WTC11 (cell line): ENCODE results near the gene FKBP5. TPM values are rescaled to one million over a fixed set of nuclear protein-coding genes. Genes with fewer than 3 reads are reported as not detected.

Experiments
- ATAC-seq: fragments of 200-7000 bp; cut with Tn5 transposase; 2 replicates; pipeline ENCODE4 v1.10.0; 2021; ENCODE audit warnings: mild to moderate bottlenecking, moderate library complexity
- CTCF ChIA-PET: fragments of 300-600 bp; sonication (Branson Sonifier 250); formaldehyde crosslinking; loops from one replicate; lab custom pipeline; 2021; ENCODE audit warnings: antibody characterized with exemption; lab: Charles Lee
- POLR2A ChIA-PET: fragments of 350-600 bp; sonication (Branson Sonifier 250); formaldehyde crosslinking; loops from one replicate; lab custom pipeline; 2021; ENCODE audit warnings: antibody characterized with exemption; lab: Charles Lee
- DNase-seq: peaks from one replicate; pipeline ENCODE4 v3.0.0; 2021; ENCODE audit warnings: low spot score
- H3K27ac Mint-ChIP-seq: 2 replicates; pipeline ENCODE4 v1.8.0; 2021; ENCODE audit warnings: mixed read lengths
- H3K27me3 Mint-ChIP-seq: 2 replicates; pipeline ENCODE4 v1.8.0; 2021; ENCODE audit warnings: low read depth, mild to moderate bottlenecking, moderate library complexity, mixed read lengths
- H3K36me3 Mint-ChIP-seq: 2 replicates; pipeline ENCODE4 v1.8.0; 2021; ENCODE audit warnings: mixed read lengths
- H3K4me1 Mint-ChIP-seq: 2 replicates; pipeline ENCODE4 v1.8.0; 2022; ENCODE audit warnings: mixed read lengths
- H3K4me3 Mint-ChIP-seq: 2 replicates; pipeline ENCODE4 v1.8.0; 2021; ENCODE audit warnings: mild to moderate bottlenecking, moderate library complexity, mixed read lengths
- H3K9me3 Mint-ChIP-seq: 2 replicates; pipeline ENCODE4 v1.8.0; 2021; ENCODE audit warnings: mixed read lengths
- CREM ChIP-seq: sonication (generic); formaldehyde crosslinking; IDR thresholded peaks from 2 replicates; pipeline ENCODE4 v1.8.1; 2022; ENCODE audit warnings: mild to moderate bottlenecking, missing genetic modification reagents, moderate library complexity
- EMX1 ChIP-seq: fragments of 250-450 bp; sonication (Bioruptor Pico); IDR thresholded peaks from 2 replicates; pipeline ENCODE4 v1.8.0; 2021; ENCODE audit warnings: mild to moderate bottlenecking
- FOXK1 ChIP-seq: sonication (generic); formaldehyde crosslinking; IDR thresholded peaks from 2 replicates; pipeline ENCODE4 v1.8.0; 2022; ENCODE audit warnings: mild to moderate bottlenecking, moderate library complexity, missing genetic modification reagents
- GRHL2 ChIP-seq: fragments of 250-450 bp; sonication (Bioruptor Pico); IDR thresholded peaks from 2 replicates; pipeline ENCODE4 v1.8.0; 2022; ENCODE audit warnings: mild to moderate bottlenecking, moderate library complexity; ENCODE audit not compliant: insufficient replicate concordance, severe bottlenecking
- JAZF1 ChIP-seq: fragments of 250-450 bp; sonication (Bioruptor Pico); IDR thresholded peaks from 2 replicates; pipeline ENCODE4 v1.9.0; 2021; ENCODE audit warnings: moderate library complexity, mild to moderate bottlenecking, inconsistent platforms
- MYBL2 ChIP-seq: sonication (generic); formaldehyde crosslinking; IDR thresholded peaks from 2 replicates; pipeline ENCODE4 v1.8.1; 2023; ENCODE audit warnings: mild to moderate bottlenecking, moderate library complexity, missing genetic modification reagents
- TEAD4 ChIP-seq: sonication (generic); formaldehyde crosslinking; IDR thresholded peaks from 2 replicates; pipeline ENCODE4 v1.8.0; 2022; ENCODE audit warnings: mild to moderate bottlenecking, missing genetic modification reagents
- ZNF232 ChIP-seq: sonication (generic); formaldehyde crosslinking; IDR thresholded peaks from 2 replicates; pipeline ENCODE4 v1.8.0; 2022; ENCODE audit warnings: mild to moderate bottlenecking, missing genetic modification reagents
- ZNF396 ChIP-seq: fragments of 250-450 bp; sonication (Bioruptor Pico); IDR thresholded peaks from 2 replicates; pipeline ENCODE4 v1.8.0; 2021; ENCODE audit warnings: mild to moderate bottlenecking, moderate library complexity, borderline replicate concordance
- ZNF416 ChIP-seq: fragments of 250-450 bp; sonication (Bioruptor Pico); IDR thresholded peaks from 2 replicates; pipeline ENCODE4 v1.9.0; 2021; ENCODE audit warnings: mild to moderate bottlenecking, inconsistent platforms
- ZNF671 ChIP-seq: fragments of 250-450 bp; sonication (Bioruptor Pico); IDR thresholded peaks from 2 replicates; pipeline ENCODE4 v1.8.0; 2021; ENCODE audit warnings: mild to moderate bottlenecking
- total RNA-seq: library from RNA; stranded (reverse); gene quantifications from 3 replicates; pipeline ENCODE4 v1.2.3, GENCODE V29; 2021
- TF ChIP-seq, protein P1 (sequence below): fragments of 200-600 bp; IDR thresholded peaks from 2 replicates; pipeline ENCODE4 v1.8.0; 2022; ENCODE audit warnings: antibody characterized with exemption
- TF ChIP-seq, protein P2 (sequence below): fragments of 250-450 bp; sonication (Bioruptor Pico); IDR thresholded peaks from 2 replicates; pipeline ENCODE4 v1.8.0; 2021; ENCODE audit warnings: mild to moderate bottlenecking
- TF ChIP-seq, protein P3 (sequence below): sonication (generic); formaldehyde crosslinking; IDR thresholded peaks from 2 replicates; pipeline ENCODE4 v1.8.1; 2023; ENCODE audit warnings: mild to moderate bottlenecking, missing genetic modification reagents, moderate library complexity
- TF ChIP-seq, protein P4 (sequence below): fragments of 250-450 bp; sonication (Bioruptor Pico); conservative IDR thresholded peaks from 2 replicates; pipeline ENCODE4 v1.9.0; 2021; ENCODE audit warnings: mild to moderate bottlenecking
- TF ChIP-seq, protein P5 (sequence below): sonication (generic); formaldehyde crosslinking; IDR thresholded peaks from 2 replicates; pipeline ENCODE4 v1.8.0; 2023; ENCODE audit warnings: mild to moderate bottlenecking, missing genetic modification reagents
- TF ChIP-seq, protein P6 (sequence below): fragments of 250-450 bp; sonication (Bioruptor Pico); IDR thresholded peaks from 2 replicates; pipeline ENCODE4 v1.9.0; 2021; ENCODE audit warnings: mild to moderate bottlenecking, borderline replicate concordance

FKBP5 gene
- total RNA-seq, 1 experiment from 2014 or later: 27.2 TPM

DNA sequence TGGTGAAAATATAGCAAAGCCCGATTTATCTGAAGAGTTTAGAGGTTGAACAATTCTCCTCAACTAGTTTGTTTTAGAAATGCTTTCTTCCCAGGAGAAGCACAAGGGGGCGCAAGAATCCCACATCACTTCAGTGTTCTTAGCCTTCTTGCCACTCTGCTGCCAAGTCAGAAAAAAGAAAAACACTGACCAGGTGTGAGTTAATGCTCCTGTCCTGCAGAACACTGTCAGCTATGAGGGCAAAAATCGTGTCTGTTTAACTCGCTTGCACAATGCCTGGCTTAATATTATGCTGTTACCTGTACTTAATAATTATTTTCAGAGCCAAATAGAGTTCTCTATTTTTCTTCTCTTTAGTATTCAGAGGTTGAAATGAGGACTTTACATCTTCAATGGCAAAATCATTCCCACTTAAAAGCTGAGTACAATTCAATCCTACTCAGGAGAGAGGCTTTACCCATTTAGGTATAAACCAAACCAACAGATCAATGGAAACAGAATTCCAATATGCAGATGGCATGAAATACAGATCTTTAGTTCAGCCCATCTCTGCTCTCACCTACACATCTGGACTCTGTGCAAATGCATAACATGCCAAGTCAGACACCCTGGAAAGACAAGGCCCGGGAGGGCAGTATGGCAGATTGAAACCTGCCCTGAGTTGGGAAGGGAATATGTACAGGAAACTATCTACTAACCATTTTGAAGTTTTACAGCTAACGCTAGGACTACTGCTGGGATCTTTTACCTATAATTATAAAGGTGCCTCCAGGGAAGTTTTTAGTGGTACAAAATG lies 104.6 kb downstream of the FKBP5 start:
- ATAC-seq (peak; percentile 86), DNase-seq (peak; percentile 75)
- no peak overlapping the region for H3K4me3 Mint-ChIP-seq
- POLR2A ChIA-PET: interaction anchor here (0.5 to 0.6 kb wide), 2 partner anchors 18 to 180 kb away, joined by 3 read pairs; no protein-coding TSS in a partner anchor
- TF ChIP-seq, protein P1, sequence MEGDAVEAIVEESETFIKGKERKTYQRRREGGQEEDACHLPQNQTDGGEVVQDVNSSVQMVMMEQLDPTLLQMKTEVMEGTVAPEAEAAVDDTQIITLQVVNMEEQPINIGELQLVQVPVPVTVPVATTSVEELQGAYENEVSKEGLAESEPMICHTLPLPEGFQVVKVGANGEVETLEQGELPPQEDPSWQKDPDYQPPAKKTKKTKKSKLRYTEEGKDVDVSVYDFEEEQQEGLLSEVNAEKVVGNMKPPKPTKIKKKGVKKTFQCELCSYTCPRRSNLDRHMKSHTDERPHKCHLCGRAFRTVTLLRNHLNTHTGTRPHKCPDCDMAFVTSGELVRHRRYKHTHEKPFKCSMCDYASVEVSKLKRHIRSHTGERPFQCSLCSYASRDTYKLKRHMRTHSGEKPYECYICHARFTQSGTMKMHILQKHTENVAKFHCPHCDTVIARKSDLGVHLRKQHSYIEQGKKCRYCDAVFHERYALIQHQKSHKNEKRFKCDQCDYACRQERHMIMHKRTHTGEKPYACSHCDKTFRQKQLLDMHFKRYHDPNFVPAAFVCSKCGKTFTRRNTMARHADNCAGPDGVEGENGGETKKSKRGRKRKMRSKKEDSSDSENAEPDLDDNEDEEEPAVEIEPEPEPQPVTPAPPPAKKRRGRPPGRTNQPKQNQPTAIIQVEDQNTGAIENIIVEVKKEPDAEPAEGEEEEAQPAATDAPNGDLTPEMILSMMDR: peak; percentile 73
- TF ChIP-seq ZNF396: no peak
- CTCF ChIA-PET: interaction anchor here (0.6 to 2.7 kb wide), 26 partner anchors 10 to 444 kb away, joined by 3 to 40 read pairs (median 5); partner anchors contain the start of genes ARMC12 and MAPK14
- no peaks in the 10 kb centered on the region for H3K36me3 Mint-ChIP-seq
- no peaks in the 10 kb centered on the region for H3K9me3 Mint-ChIP-seq
- peaks cover 4% of the 10 kb centered on the region; the same call in 1 of the 2 replicates for H3K4me1 Mint-ChIP-seq
- no peaks in the 10 kb centered on the region for H3K27me3 Mint-ChIP-seq
- no peak overlapping the region for H3K27ac Mint-ChIP-seq

DNA sequence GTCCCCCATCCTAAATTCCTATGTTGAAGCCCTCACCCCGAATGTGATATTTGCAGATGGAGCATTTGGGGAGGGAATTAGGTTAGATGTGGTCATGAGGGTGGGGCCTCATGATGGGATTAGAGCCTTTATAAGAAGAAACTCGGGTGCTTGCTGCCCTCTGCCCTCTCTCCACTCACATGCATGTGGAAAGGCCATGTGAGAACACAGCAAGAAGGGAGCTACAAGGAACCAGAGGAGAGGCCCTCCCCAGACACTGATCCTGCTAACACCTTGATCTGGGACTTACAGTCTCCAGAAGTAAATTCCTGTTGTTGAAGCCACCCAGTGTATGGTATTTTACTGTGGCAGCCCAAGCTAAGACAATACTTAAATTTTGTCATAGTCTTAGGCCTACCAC lies 106.4 kb downstream of the FKBP5 start:
- Mint-ChIP-seq H3K27ac (no peak overlapping the region), H3K27me3 (no peaks in the 10 kb centered on the region), H3K9me3 (no peaks in the 10 kb centered on the region)

More for the DNA sequence above, 106.4 kb downstream of the FKBP5 start:
- Mint-ChIP-seq H3K4me3 (no peak overlapping the region), H3K36me3 (no peaks in the 10 kb centered on the region), H3K4me1 (peaks cover 4% of the 10 kb centered on the region; the same call in 1 of the 2 replicates)
- POLR2A ChIA-PET: no interaction called here
- ATAC-seq: no peak
- CTCF ChIA-PET: interaction anchor here (1.5 kb wide), 2 partner anchors 42 to 175 kb away, joined by 3 to 5 read pairs; no protein-coding TSS in a partner anchor
- TF ChIP-seq ZNF671 (CRISPR knock-in tag): no peak
- no peak for TF ChIP-seq ZNF396
- TF ChIP-seq ZNF232: no peak
- no peak for TF ChIP-seq ZNF416 (CRISPR knock-in tag)
- no peak for TF ChIP-seq JAZF1 (CRISPR knock-in tag)
- TF ChIP-seq, protein P2, sequence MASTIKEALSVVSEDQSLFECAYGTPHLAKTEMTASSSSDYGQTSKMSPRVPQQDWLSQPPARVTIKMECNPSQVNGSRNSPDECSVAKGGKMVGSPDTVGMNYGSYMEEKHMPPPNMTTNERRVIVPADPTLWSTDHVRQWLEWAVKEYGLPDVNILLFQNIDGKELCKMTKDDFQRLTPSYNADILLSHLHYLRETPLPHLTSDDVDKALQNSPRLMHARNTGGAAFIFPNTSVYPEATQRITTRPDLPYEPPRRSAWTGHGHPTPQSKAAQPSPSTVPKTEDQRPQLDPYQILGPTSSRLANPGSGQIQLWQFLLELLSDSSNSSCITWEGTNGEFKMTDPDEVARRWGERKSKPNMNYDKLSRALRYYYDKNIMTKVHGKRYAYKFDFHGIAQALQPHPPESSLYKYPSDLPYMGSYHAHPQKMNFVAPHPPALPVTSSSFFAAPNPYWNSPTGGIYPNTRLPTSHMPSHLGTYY (CRISPR knock-in tag): no peak
- no peak for TF ChIP-seq GRHL2 (CRISPR knock-in tag)
- TF ChIP-seq, protein P3, sequence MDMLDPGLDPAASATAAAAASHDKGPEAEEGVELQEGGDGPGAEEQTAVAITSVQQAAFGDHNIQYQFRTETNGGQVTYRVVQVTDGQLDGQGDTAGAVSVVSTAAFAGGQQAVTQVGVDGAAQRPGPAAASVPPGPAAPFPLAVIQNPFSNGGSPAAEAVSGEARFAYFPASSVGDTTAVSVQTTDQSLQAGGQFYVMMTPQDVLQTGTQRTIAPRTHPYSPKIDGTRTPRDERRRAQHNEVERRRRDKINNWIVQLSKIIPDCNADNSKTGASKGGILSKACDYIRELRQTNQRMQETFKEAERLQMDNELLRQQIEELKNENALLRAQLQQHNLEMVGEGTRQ (CRISPR knock-in tag): no peak
- TF ChIP-seq TEAD4 (CRISPR knock-in tag): no peak
- TF ChIP-seq, protein P4, sequence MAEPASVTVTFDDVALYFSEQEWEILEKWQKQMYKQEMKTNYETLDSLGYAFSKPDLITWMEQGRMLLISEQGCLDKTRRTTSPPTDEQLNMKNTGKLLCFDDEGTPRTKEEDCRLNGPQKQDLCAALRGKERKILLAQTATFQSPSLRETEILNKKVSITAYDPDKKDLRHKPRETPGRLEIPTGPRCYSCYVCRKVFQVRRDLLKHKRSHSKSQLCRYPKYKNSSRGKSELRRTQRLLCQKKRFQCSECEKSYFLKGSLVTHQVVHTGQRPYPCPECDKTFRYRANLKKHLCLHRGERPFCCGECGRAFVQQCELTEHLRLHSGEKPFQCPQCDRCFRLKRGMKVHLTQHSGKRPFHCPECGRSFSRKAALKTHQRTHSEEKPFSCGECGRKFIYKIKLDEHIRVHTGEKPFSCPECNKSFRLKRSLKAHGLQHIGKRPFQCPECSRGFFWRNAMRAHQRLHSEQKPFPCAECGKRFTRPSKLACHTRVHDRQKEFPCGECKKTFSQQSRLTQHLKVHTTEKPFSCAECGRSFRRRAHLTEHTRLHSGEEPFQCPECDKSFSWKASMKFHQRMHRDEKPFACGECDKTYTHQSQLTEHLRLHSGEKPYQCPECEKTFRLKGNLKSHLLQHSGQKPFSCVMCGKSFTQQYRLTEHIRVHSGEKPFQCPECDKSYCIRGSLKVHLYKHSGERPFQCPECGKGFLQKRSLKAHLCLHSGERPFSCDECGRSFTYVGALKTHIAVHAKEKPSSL (CRISPR knock-in tag): no peak
- TF ChIP-seq, protein P5, sequence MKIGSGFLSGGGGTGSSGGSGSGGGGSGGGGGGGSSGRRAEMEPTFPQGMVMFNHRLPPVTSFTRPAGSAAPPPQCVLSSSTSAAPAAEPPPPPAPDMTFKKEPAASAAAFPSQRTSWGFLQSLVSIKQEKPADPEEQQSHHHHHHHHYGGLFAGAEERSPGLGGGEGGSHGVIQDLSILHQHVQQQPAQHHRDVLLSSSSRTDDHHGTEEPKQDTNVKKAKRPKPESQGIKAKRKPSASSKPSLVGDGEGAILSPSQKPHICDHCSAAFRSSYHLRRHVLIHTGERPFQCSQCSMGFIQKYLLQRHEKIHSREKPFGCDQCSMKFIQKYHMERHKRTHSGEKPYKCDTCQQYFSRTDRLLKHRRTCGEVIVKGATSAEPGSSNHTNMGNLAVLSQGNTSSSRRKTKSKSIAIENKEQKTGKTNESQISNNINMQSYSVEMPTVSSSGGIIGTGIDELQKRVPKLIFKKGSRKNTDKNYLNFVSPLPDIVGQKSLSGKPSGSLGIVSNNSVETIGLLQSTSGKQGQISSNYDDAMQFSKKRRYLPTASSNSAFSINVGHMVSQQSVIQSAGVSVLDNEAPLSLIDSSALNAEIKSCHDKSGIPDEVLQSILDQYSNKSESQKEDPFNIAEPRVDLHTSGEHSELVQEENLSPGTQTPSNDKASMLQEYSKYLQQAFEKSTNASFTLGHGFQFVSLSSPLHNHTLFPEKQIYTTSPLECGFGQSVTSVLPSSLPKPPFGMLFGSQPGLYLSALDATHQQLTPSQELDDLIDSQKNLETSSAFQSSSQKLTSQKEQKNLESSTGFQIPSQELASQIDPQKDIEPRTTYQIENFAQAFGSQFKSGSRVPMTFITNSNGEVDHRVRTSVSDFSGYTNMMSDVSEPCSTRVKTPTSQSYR (CRISPR knock-in tag): no peak
- TF ChIP-seq CREM (CRISPR knock-in tag): no peak
- no peak for TF ChIP-seq EMX1 (CRISPR knock-in tag)
- TF ChIP-seq, protein P6, sequence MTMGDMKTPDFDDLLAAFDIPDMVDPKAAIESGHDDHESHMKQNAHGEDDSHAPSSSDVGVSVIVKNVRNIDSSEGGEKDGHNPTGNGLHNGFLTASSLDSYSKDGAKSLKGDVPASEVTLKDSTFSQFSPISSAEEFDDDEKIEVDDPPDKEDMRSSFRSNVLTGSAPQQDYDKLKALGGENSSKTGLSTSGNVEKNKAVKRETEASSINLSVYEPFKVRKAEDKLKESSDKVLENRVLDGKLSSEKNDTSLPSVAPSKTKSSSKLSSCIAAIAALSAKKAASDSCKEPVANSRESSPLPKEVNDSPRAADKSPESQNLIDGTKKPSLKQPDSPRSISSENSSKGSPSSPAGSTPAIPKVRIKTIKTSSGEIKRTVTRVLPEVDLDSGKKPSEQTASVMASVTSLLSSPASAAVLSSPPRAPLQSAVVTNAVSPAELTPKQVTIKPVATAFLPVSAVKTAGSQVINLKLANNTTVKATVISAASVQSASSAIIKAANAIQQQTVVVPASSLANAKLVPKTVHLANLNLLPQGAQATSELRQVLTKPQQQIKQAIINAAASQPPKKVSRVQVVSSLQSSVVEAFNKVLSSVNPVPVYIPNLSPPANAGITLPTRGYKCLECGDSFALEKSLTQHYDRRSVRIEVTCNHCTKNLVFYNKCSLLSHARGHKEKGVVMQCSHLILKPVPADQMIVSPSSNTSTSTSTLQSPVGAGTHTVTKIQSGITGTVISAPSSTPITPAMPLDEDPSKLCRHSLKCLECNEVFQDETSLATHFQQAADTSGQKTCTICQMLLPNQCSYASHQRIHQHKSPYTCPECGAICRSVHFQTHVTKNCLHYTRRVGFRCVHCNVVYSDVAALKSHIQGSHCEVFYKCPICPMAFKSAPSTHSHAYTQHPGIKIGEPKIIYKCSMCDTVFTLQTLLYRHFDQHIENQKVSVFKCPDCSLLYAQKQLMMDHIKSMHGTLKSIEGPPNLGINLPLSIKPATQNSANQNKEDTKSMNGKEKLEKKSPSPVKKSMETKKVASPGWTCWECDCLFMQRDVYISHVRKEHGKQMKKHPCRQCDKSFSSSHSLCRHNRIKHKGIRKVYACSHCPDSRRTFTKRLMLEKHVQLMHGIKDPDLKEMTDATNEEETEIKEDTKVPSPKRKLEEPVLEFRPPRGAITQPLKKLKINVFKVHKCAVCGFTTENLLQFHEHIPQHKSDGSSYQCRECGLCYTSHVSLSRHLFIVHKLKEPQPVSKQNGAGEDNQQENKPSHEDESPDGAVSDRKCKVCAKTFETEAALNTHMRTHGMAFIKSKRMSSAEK (CRISPR knock-in tag): no peak
- no peak for TF ChIP-seq MYBL2 (CRISPR knock-in tag)
- TF ChIP-seq FOXK1: no peak
- no peak for DNase-seq
